ENCODE data around the gene PARD3B.

Gene PARD3B

DNA sequence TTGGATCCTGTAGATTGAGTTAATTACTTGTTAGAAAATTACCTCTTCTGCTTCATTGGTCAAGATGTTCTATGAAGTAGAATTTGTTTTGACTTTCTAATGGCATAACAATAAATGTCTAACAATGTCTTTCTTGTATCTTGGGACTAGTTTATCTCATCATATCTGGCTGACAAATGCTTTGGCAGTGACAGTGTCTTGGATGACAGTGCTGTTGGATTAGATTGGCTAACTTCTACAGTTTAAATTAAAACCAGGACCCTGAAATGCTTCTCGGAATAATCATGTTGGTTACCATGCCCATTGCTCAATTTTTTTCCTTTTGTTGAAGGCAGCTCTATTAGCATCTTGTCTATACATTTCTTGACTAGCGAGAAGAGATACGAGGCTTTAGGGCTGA lies 176.9 kb downstream of the PARD3B start:
- Histone ChIP-seq H3K9me3 (ENCODE audit: control insufficient read depth, insufficient read depth, low read length) (no peaks in the 10 kb centered on the region), H3K36me3 (ENCODE audit: control insufficient read depth, low read length) (no peaks in the 10 kb centered on the region), H3K27me3 (ENCODE audit: control insufficient read depth, low read length) (no peaks in the 10 kb centered on the region), H3F3A (ENCODE audit: control insufficient read depth, insufficient read depth) (no peaks in the 10 kb centered on the region), H3K9me2 (replicated peaks; ENCODE audit: control insufficient read depth, low read length) (no peaks in the 10 kb centered on the region), H3K4me3 (ENCODE audit: low read length) (no peak overlapping the region), H3K27ac (ENCODE audit: low read depth, low read length) (no peak overlapping the region), H3K79me2 (ENCODE audit: control insufficient read depth, low read length) (no peaks in the 10 kb centered on the region), H3K4me2 (ENCODE audit: low read length) (no peak overlapping the region), H3K4me1 (ENCODE audit: control insufficient read depth, low read length) (no peaks in the 10 kb centered on the region), H4K20me1 (ENCODE audit: control insufficient read depth, insufficient read depth, low read depth, low read length) (no peaks in the 10 kb centered on the region)
- TF ChIP-seq, protein P1, sequence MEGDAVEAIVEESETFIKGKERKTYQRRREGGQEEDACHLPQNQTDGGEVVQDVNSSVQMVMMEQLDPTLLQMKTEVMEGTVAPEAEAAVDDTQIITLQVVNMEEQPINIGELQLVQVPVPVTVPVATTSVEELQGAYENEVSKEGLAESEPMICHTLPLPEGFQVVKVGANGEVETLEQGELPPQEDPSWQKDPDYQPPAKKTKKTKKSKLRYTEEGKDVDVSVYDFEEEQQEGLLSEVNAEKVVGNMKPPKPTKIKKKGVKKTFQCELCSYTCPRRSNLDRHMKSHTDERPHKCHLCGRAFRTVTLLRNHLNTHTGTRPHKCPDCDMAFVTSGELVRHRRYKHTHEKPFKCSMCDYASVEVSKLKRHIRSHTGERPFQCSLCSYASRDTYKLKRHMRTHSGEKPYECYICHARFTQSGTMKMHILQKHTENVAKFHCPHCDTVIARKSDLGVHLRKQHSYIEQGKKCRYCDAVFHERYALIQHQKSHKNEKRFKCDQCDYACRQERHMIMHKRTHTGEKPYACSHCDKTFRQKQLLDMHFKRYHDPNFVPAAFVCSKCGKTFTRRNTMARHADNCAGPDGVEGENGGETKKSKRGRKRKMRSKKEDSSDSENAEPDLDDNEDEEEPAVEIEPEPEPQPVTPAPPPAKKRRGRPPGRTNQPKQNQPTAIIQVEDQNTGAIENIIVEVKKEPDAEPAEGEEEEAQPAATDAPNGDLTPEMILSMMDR (IDR thresholded peaks at IDR 0.05; ENCODE audit: low read depth, low read length, poor library complexity, severe bottlenecking) = no peak
- no peak for TF ChIP-seq EZH2phosphoT487 (IDR thresholded peaks at IDR 0.05; ENCODE audit: borderline replicate concordance, low read length)

DNA sequence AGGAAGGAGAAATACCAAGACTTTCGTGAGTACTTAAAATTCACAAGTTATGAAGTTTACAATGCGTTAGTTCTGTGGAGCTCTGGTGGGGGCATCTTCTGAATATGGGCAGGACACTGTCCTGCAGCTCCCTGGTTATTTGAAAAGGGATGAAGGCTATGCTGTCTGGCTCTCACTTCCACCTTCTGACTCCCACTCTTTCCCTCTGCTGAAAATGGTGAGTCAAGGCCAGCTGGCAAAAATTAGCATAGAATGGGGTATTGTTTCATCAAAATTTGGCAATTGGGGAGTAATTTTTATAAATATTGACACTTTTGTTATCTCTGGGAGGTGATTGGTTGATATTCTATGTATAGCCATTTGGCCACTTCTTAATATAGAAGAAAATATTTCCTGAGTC lies 177.4 kb downstream of the PARD3B start:
- H3K4me3 ChIP-seq (ENCODE audit: low read length) = no peak overlapping the region

DNA sequence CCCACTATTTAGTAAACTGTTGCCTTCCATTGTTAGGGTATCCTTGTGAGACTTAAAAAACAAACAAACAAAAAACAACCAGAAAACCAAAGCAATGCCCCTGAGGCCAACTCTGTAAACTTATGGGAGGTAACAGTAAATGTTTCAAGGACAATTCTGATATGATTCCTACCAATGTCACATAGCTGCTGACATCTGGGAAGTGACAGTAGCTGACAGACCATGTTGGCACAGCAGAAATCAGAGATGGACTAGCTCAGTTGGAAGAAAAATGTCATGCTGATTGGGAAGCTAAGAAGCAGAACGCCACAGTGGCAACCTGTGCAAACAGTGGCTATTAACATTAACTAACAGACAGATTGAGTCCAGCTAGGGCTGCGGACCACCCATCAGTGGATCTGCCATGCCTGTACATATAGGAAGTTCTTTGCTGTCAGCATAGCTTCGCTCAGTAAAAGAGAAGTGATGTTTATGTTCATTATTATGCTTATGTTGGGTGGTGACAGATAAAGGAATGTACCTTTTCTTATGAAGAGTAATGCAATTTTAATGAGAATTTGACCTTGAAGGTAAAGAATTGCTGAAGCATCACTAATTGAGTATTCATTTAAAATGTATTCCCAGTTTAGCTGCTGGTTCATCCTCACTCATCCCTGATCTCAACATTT lies 180.6 kb downstream of the PARD3B start:
- Histone ChIP-seq H3F3A (ENCODE audit: control insufficient read depth, insufficient read depth) (no peaks in the 10 kb centered on the region), H3K4me3 (ENCODE audit: low read length) (no peak overlapping the region), H4K20me1 (ENCODE audit: control insufficient read depth, insufficient read depth, low read depth, low read length) (no peaks in the 10 kb centered on the region), H3K4me1 (ENCODE audit: control insufficient read depth, low read length) (no peaks in the 10 kb centered on the region), H3K9me2 (replicated peaks; ENCODE audit: control insufficient read depth, low read length) (no peaks in the 10 kb centered on the region), H3K9me3 (ENCODE audit: control insufficient read depth, insufficient read depth, low read length) (no peaks in the 10 kb centered on the region), H3K36me3 (ENCODE audit: control insufficient read depth, low read length) (no peaks in the 10 kb centered on the region), H3K4me2 (ENCODE audit: low read length) (no peak overlapping the region), H3K27me3 (ENCODE audit: control insufficient read depth, low read length) (no peaks in the 10 kb centered on the region), H3K27ac (ENCODE audit: low read depth, low read length) (no peak overlapping the region), H3K79me2 (ENCODE audit: control insufficient read depth, low read length) (no peaks in the 10 kb centered on the region)
- TF ChIP-seq, protein P1 (IDR thresholded peaks at IDR 0.05; ENCODE audit: low read depth, low read length, poor library complexity, severe bottlenecking) = no peak
- TF ChIP-seq EZH2phosphoT487 (IDR thresholded peaks at IDR 0.05; ENCODE audit: borderline replicate concordance, low read length) = no peak

More for the DNA sequence above, 177.4 kb downstream of the PARD3B start:
- H3F3A ChIP-seq (ENCODE audit: control insufficient read depth, insufficient read depth) = no peaks in the 10 kb centered on the region
- H3K27ac ChIP-seq (ENCODE audit: low read depth, low read length) = no peak overlapping the region
- no peaks in the 10 kb centered on the region for H4K20me1 ChIP-seq (ENCODE audit: control insufficient read depth, insufficient read depth, low read depth, low read length)
- no peaks in the 10 kb centered on the region for H3K4me1 ChIP-seq (ENCODE audit: control insufficient read depth, low read length)
- no peaks in the 10 kb centered on the region for H3K79me2 ChIP-seq (ENCODE audit: control insufficient read depth, low read length)
- no peaks in the 10 kb centered on the region for H3K36me3 ChIP-seq (ENCODE audit: control insufficient read depth, low read length)
- TF ChIP-seq, protein P1 (IDR thresholded peaks at IDR 0.05; ENCODE audit: low read depth, low read length, poor library complexity, severe bottlenecking) = no peak
- TF ChIP-seq EZH2phosphoT487 (IDR thresholded peaks at IDR 0.05; ENCODE audit: borderline replicate concordance, low read length) = no peak
- H3K9me2 ChIP-seq (replicated peaks; ENCODE audit: control insufficient read depth, low read length) = no peaks in the 10 kb centered on the region
- no peaks in the 10 kb centered on the region for H3K27me3 ChIP-seq (ENCODE audit: control insufficient read depth, low read length)
- no peak overlapping the region for H3K4me2 ChIP-seq (ENCODE audit: low read length)
- H3K9me3 ChIP-seq (ENCODE audit: control insufficient read depth, insufficient read depth, low read length) = no peaks in the 10 kb centered on the region
